ENCODE results near the gene CDC42SE2. TPM values are rescaled to one million over a fixed set of nuclear protein-coding genes. Genes with fewer than 3 reads are reported as not detected.
"Not testable (repeated sequence)": the region's sequence is repeated elsewhere in the genome, so short reads cannot be mapped to it uniquely, and the experiment has no call there.

CDC42SE2 gene
- total RNA-seq, 2 experiments from 2014 or later: 115 to 126 TPM

GRCh38 chr5:131252824-131253171 lies 11.1 kb upstream of the CDC42SE2 start:
- Mint-ChIP-seq H3K27me3 (ENCODE audit: low read depth) (no peaks in the 10 kb centered on the region), H3K4me3 (peak overlapping the region; percentile 92), H3K36me3 (ENCODE audit: low read depth) (peaks cover 14% of the 10 kb centered on the region), H3K4me1 (ENCODE audit: low read depth) (peaks cover 77% of the 10 kb centered on the region), H3K9me3 (ENCODE audit: insufficient read depth) (no peaks in the 10 kb centered on the region), H3K27ac (peak overlapping the region; percentile 93)
- DNase-seq (peak; percentile 91), ATAC-seq (peak; percentile 84)
- CTCF ChIA-PET: interaction anchor here (0.9 to 8.0 kb wide), 3 partner anchors 11 to 129 kb away, joined by 3 to 67 read pairs (median 9); partner anchors contain the start of gene CDC42SE2
- POLR2A ChIA-PET: interaction anchor here (0.6 to 8.0 kb wide), 22 partner anchors 12 to 1482 kb away, joined by 3 to 194 read pairs (median 6); partner anchors contain the start of gene CDC42SE2

DNA sequence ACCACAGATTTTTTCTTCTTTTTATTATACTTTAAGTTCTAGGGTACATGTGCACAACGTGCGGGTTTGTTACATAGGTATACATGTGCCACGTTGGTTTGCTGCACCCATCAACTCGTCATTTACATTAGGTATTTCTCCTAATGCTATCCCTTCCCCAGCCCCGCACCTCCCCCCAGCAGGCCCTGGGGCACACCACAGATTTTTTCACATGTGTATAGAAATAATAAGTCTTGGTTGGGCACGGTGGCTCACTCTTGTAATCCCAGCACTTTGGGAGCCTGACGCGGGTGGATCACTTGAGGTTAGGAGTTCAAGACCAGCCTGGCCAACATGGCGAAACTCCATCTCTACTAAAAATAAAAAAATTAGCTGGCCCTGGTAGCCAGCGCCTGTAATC lies 9.8 kb upstream of the CDC42SE2 start:
- ChIA-PET POLR2A (interaction anchor here (0.8 to 8.0 kb wide), 9 partner anchors 11 to 128 kb away, joined by 3 to 194 read pairs (median 6); partner anchors contain the start of gene CDC42SE2), CTCF (interaction anchor here (0.6 to 8.0 kb wide), 4 partner anchors 10 to 335 kb away, joined by 3 to 67 read pairs (median 6); partner anchors contain the start of gene CDC42SE2)
- peaks cover 26% of the 10 kb centered on the region for H3K36me3 Mint-ChIP-seq (ENCODE audit: low read depth)
- not testable (repeated sequence) for H3K9me3 Mint-ChIP-seq (ENCODE audit: insufficient read depth); H3K27me3 Mint-ChIP-seq (ENCODE audit: low read depth); DNase-seq; ATAC-seq
- peak overlapping the region; percentile 92 for H3K4me3 Mint-ChIP-seq
- H3K4me1 Mint-ChIP-seq (ENCODE audit: low read depth): peaks cover 86% of the 10 kb centered on the region
- peak overlapping the region; percentile 90 for H3K27ac Mint-ChIP-seq

DNA sequence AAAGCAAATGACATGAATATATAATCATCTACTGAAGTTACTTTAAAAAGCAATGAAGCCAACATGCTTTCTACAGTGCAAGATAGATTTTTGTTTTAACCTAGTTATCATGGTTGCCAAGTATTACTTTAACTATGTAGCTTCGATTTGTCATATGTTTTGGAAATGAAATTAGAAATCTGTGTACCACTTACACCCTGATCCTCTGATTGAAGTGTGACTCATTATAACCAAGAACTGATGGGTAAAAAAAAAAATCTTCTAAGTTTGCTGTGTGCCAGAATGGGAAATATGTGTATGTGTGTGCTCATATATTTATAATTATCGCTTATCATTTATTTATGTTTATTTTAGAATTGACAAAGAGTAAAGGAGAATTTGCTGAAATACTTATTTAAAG lies 9.1 kb upstream of the CDC42SE2 start:
- no peaks in the 10 kb centered on the region for H3K27me3 Mint-ChIP-seq (ENCODE audit: low read depth)
- H3K27ac Mint-ChIP-seq: peak overlapping the region; percentile 90
- peaks cover 30% of the 10 kb centered on the region for H3K36me3 Mint-ChIP-seq (ENCODE audit: low read depth)
- POLR2A ChIA-PET: interaction anchor here (0.8 to 8.0 kb wide), 6 partner anchors 10 to 91 kb away, joined by 3 to 194 read pairs (median 4); partner anchors contain the start of gene CDC42SE2
- H3K9me3 Mint-ChIP-seq (ENCODE audit: insufficient read depth): no peaks in the 10 kb centered on the region
- CTCF ChIA-PET: interaction anchor here (0.6 to 8.0 kb wide), 4 partner anchors 9 to 334 kb away, joined by 3 to 67 read pairs (median 4); partner anchors contain the start of gene CDC42SE2
- peak; percentile 2 for ATAC-seq
- H3K4me1 Mint-ChIP-seq (ENCODE audit: low read depth): peaks cover 86% of the 10 kb centered on the region
- peak overlapping the region; percentile 92 for H3K4me3 Mint-ChIP-seq
- no peak for DNase-seq

DNA sequence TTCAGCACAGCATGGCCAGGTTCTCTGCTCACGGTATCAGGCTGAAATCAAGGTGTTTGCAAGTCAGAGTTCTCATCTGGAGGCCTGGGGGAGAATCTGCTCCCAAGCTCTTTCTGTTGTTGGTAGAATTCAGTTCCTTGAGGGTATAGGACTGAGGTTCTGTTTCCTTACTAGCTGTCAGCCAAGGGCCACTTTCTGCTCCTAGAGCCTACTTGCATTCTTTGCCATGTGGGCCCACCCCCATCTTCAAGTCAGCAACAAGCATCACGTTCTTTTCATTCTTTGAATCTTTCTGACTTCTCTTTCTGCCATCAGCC lies 7.4 kb upstream of the CDC42SE2 start:
- POLR2A ChIA-PET: interaction anchor here (1.3 to 8.0 kb wide), 3 partner anchors 9 to 94 kb away, joined by 5 to 194 read pairs (median 6); partner anchors contain the start of gene CDC42SE2
- Mint-ChIP-seq H3K4me1 (ENCODE audit: low read depth) (peaks cover 77% of the 10 kb centered on the region), H3K4me3 (peak overlapping the region; percentile 50), H3K27me3 (ENCODE audit: low read depth) (no peaks in the 10 kb centered on the region), H3K27ac (peak overlapping the region; percentile 90), H3K9me3 (ENCODE audit: insufficient read depth) (no peaks in the 10 kb centered on the region), H3K36me3 (ENCODE audit: low read depth) (peaks cover 30% of the 10 kb centered on the region)
- CTCF ChIA-PET: interaction anchor here (1.1 to 8.0 kb wide), 2 partner anchors 7 to 41 kb away, joined by 4 to 67 read pairs; partner anchors contain the start of gene CDC42SE2
- no peak for DNase-seq
- ATAC-seq: no peak

DNA sequence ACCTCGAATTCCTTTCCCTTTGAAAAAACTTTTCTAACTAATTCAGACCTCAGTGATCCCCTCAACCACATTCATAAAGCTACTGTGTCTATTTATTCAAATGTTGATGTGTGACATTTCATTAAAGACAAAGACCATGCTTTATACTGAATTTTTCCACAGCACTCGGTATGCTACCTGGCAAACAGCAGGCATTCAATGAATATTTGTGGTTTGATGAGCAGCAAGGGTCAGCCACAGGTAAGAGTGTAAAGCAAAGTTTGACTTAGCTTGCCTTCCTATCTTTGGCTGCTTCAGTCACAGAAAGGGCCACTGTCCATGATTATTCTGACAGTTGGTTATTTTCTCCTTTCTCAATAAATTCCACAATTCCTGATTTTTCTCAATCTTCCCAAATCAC lies 5.1 kb upstream of the CDC42SE2 start:
- ATAC-seq (no peak), DNase-seq (no peak)
- Mint-ChIP-seq H3K27ac (peak overlapping the region; percentile 90), H3K4me1 (ENCODE audit: low read depth) (peaks cover 76% of the 10 kb centered on the region), H3K9me3 (ENCODE audit: insufficient read depth) (no peaks in the 10 kb centered on the region), H3K36me3 (ENCODE audit: low read depth) (peaks cover 38% of the 10 kb centered on the region), H3K4me3 (peak overlapping the region; percentile 69), H3K27me3 (ENCODE audit: low read depth) (no peaks in the 10 kb centered on the region)
- POLR2A ChIA-PET: interaction anchor here (0.7 to 1.6 kb wide), 3 partner anchors 13 to 123 kb away, joined by 3 to 4 read pairs (median 4); no protein-coding TSS in a partner anchor
- CTCF ChIA-PET: interaction anchor here (1.0 to 2.0 kb wide), 6 partner anchors 12 to 749 kb away, joined by 3 to 7 read pairs (median 4); no protein-coding TSS in a partner anchor

DNA sequence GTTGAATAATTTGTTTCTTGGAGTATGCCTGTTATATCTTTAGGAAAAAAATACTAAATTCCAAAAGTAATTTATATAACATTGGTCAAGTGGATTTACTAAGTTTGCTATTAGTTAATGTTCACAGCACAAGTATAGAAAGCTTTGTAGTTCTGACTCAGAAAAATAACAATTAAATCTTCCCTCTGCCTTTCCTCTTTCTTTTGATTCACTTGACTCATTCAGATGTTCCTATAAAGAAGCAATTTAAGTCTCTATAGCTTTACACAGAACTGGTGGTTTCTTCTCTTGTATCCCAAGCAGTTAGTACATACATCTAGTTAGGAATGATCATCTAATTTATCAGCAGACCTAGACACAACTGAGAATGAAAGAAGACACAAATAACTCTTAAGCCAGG lies 4.5 kb upstream of the CDC42SE2 start:
- Mint-ChIP-seq H3K4me1 (ENCODE audit: low read depth) (peaks cover 70% of the 10 kb centered on the region), H3K4me3 (no peak overlapping the region), H3K27me3 (ENCODE audit: low read depth) (no peaks in the 10 kb centered on the region), H3K27ac (no peak overlapping the region), H3K9me3 (ENCODE audit: insufficient read depth) (no peaks in the 10 kb centered on the region), H3K36me3 (ENCODE audit: low read depth) (peaks cover 38% of the 10 kb centered on the region)
- ATAC-seq (no peak), DNase-seq (no peak)
- ChIA-PET CTCF (interaction anchor here (1.0 to 2.0 kb wide), 5 partner anchors 12 to 123 kb away, joined by 3 to 7 read pairs (median 4); no protein-coding TSS in a partner anchor), POLR2A (interaction anchor here (0.7 to 1.6 kb wide), 4 partner anchors 13 to 122 kb away, joined by 3 to 4 read pairs (median 4); no protein-coding TSS in a partner anchor)

DNA sequence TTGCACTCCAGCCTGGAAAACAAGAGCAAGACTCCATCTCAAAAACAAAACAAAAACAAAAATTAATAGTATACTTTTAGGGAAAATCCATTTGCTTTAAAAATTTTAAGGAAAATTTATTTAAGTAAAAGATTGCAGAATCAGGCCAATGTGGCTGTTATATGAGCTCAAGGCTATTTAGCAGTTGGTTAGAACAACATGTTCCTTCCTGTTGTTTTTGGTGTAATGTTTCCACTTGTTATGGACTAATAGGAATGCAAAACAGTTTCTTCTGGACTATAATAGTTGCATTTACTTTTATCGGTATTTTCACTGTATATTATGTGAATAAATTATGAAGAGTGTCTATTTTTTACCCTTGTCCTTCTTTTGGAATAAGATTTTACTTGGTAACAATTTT lies 3.0 kb upstream of the CDC42SE2 start:
- no peaks in the 10 kb centered on the region for H3K9me3 Mint-ChIP-seq (ENCODE audit: insufficient read depth)
- ATAC-seq (no peak), DNase-seq (no peak)
- ChIA-PET CTCF (interaction anchor here (1.0 to 6.7 kb wide), 3 partner anchors 7 to 52 kb away, joined by 3 to 67 read pairs (median 3); no protein-coding TSS in a partner anchor), POLR2A (interaction anchor here (0.7 to 8.8 kb wide), 5 partner anchors 7 to 121 kb away, joined by 3 to 194 read pairs (median 87); no protein-coding TSS in a partner anchor)
- H3K4me1 Mint-ChIP-seq (ENCODE audit: low read depth): peaks cover 58% of the 10 kb centered on the region
- no peak overlapping the region for H3K4me3 Mint-ChIP-seq
- no peak overlapping the region for H3K27ac Mint-ChIP-seq
- H3K27me3 Mint-ChIP-seq (ENCODE audit: low read depth): no peaks in the 10 kb centered on the region
- H3K36me3 Mint-ChIP-seq (ENCODE audit: low read depth): peaks cover 48% of the 10 kb centered on the region

GRCh38 chr5:131261483-131261882 lies 2.4 kb upstream of the CDC42SE2 start:
- Mint-ChIP-seq H3K27ac (no peak overlapping the region), H3K4me3 (no peak overlapping the region), H3K36me3 (ENCODE audit: low read depth) (peaks cover 45% of the 10 kb centered on the region), H3K27me3 (ENCODE audit: low read depth) (no peaks in the 10 kb centered on the region), H3K4me1 (ENCODE audit: low read depth) (peaks cover 52% of the 10 kb centered on the region), H3K9me3 (ENCODE audit: insufficient read depth) (no peaks in the 10 kb centered on the region)
- DNase-seq (no peak), ATAC-seq (no peak)
- ChIA-PET CTCF (interaction anchor here (1.0 to 6.7 kb wide), 3 partner anchors 8 to 53 kb away, joined by 3 to 67 read pairs (median 3); no protein-coding TSS in a partner anchor), POLR2A (interaction anchor here (0.7 to 8.8 kb wide), 6 partner anchors 8 to 1433 kb away, joined by 3 to 194 read pairs (median 46); no protein-coding TSS in a partner anchor)

DNA sequence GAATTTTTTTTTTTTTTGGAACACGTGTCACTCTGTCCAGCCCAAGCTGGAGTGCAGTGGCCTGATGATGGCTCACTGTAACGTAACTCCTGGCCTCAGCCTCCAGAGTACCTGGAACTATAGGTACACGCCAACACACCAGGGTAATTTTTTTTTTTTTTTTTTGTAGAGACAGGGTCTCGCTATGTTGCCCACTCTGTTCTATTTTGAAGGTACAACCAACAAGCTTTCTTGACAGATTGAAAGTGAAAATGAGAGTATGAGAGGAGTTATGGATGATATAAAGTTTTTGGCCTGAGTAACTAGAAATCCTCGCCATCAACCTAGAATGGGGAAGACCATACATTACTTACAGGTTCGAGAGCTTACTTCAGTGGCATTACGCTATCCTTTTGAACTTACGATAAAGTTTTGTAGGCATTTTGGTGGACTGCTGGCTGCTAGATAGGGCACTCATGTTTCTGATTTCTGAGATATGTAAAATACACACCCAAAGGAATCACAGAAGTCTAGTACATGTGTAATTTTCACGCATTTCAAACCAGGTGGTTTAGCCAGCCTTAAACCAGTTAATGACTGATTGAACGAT lies 806 bp upstream of the CDC42SE2 start:
- Mint-ChIP-seq H3K4me1 (ENCODE audit: low read depth) (peaks cover 45% of the 10 kb centered on the region), H3K9me3 (ENCODE audit: insufficient read depth) (no peaks in the 10 kb centered on the region), H3K27ac (peak overlapping the region; percentile 91), H3K36me3 (ENCODE audit: low read depth) (peaks cover 46% of the 10 kb centered on the region), H3K27me3 (ENCODE audit: low read depth) (no peaks in the 10 kb centered on the region), H3K4me3 (peak overlapping the region; percentile 86)
- DNase-seq (no peak), ATAC-seq (peak; percentile 14)
- ChIA-PET POLR2A (interaction anchor here (0.6 to 8.8 kb wide), 17 partner anchors 10 to 152 kb away, joined by 3 to 194 read pairs (median 24); partner anchors contain the start of gene HINT1), CTCF (interaction anchor here (0.7 to 6.7 kb wide), 12 partner anchors 10 to 160 kb away, joined by 3 to 67 read pairs (median 3); partner anchors contain the start of gene HINT1)

DNA sequence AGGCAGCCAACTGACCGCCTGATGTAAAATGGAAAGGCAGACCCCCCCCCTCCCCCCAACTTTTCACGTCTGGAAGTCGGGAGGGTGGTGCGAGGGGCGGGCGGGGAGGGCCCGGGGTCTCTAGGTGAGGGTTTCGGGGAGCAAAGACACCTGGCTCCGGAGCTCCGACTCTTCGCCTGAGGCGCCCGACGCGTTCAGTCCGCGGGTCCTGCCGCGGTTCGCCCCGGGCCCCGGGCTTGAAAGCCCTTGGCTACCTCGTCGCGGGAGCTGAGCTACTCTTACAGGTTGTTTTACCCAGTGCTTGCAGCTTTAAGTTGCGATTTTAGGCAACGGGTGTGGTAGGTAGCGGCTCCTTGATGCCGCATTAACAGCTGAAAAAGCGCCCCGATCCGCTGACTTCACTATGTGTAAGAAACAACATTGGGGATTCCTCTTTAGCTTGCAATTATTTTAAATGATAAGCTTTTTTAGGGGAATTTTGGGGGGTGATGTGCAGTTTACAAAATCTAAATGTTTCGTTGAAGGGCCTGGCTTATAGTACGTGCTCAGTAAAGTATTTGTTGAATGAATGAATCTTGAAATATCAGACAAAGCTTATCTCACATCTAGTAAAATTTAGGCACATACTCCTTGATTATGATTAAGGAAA lies 722 bp downstream of the CDC42SE2 start:
- H3K27ac Mint-ChIP-seq: peak overlapping the region; percentile 94
- no peaks in the 10 kb centered on the region for H3K27me3 Mint-ChIP-seq (ENCODE audit: low read depth)
- POLR2A ChIA-PET: interaction anchor here (0.7 to 8.8 kb wide), 30 partner anchors 11 to 268 kb away, joined by 3 to 194 read pairs (median 8); partner anchors contain the start of gene HINT1
- ATAC-seq (peak; percentile 16), DNase-seq (peak; percentile 66)
- H3K4me1 Mint-ChIP-seq (ENCODE audit: low read depth): peaks cover 46% of the 10 kb centered on the region
- H3K36me3 Mint-ChIP-seq (ENCODE audit: low read depth): peaks cover 44% of the 10 kb centered on the region
- no peaks in the 10 kb centered on the region for H3K9me3 Mint-ChIP-seq (ENCODE audit: insufficient read depth)
- CTCF ChIA-PET: interaction anchor here (0.9 to 6.7 kb wide), 17 partner anchors 10 to 159 kb away, joined by 3 to 67 read pairs (median 5); partner anchors contain the start of gene HINT1
- peak overlapping the region; percentile 83 for H3K4me3 Mint-ChIP-seq

DNA sequence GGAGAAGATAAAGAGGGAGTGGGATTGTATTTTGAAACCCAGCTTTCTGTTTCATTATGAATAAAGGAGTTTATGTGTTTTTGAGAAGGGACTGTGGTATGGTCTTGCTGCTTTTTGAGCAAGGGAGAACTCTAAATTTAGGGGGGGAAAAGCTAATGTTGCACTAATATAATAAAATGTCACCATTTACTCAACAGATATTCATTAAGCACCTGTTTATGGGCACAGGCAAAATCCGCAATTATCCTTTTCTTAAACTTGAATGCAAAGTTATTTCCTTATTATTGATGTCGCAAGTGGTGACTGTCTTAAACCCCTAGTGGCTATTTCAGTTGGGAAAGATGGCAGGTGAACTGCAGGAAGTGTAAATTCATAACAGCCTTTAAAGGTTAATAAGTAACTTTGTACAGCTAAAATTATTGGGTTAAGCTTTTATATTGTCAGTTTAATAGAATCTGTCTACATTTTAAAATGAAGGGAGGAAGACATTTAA lies 1.5 kb downstream of the CDC42SE2 start:
- ATAC-seq (no peak), DNase-seq (no peak)
- Mint-ChIP-seq H3K36me3 (ENCODE audit: low read depth) (peaks cover 43% of the 10 kb centered on the region), H3K4me1 (ENCODE audit: low read depth) (peaks cover 47% of the 10 kb centered on the region), H3K4me3 (peak overlapping the region; percentile 83), H3K9me3 (ENCODE audit: insufficient read depth) (no peaks in the 10 kb centered on the region), H3K27me3 (ENCODE audit: low read depth) (no peaks in the 10 kb centered on the region), H3K27ac (peak overlapping the region; percentile 94)
- POLR2A ChIA-PET: interaction anchor here (0.6 to 8.8 kb wide), 25 partner anchors 8 to 149 kb away, joined by 3 to 194 read pairs (median 11); partner anchors contain the start of gene HINT1
- CTCF ChIA-PET: interaction anchor here (0.8 to 6.7 kb wide), 22 partner anchors 9 to 158 kb away, joined by 3 to 67 read pairs (median 4); partner anchors contain the start of gene HINT1

Measured in activated CD8-positive, alpha-beta T cell treated with anti-CD3 and anti-CD28 coated beads, Interleukin-2, amount 10 ng/mL, durations not matched to agents 7 days and 5 days (primary cell).